Measurements from ENCODE around the gene RPP40.

RPP40 gene

DNA sequence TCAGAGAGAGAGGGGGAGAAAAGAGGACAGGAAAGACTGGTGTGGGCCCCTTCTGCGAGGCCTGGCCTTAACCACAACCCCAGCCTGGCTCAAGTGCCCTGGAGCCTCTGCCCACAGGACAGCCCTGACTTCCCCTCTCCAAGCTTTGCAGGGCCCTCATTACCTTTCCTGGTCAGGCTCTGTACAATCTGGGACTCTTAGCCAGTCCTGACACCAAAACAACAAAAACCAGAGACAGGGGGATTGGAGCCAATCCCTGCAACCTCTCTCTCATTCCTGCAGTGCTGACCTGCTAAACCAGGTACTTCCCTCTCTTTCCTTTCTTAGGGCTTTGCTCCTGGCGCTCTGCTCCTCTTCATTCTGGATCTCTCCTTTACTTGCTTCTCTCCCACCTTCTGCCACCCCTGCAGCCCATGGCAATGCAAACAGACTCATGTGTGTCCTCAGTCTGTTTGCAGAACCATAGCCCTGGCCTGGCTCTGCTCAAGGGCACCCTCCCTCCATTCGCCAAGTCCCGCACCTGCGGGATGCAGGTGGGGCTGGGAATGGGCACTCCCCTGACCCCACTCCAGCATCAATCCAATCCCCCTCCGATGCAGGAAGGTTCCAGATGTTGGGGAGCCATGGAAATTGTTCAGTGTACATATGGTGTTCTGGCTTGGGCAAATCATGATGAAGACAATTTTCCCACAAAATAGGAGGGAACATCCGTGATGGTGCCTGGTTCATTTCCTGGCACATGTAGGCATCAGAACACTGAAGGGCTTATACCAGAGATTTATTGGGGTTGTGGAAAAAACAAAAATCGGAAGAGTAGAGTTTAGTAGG is 38.1 kb downstream of the RPP40 start:
- no peak overlapping the region for H3K9ac ChIP-seq (ENCODE audit: low read depth, low read length)
- H3K79me2 ChIP-seq (ENCODE audit: insufficient read depth, low read length): no peaks in the 10 kb centered on the region
- DNase-seq: no peak
- H3K9me3 ChIP-seq (ENCODE audit: insufficient read depth, low read length, severe bottlenecking): no peaks in the 10 kb centered on the region
- no peaks in the 10 kb centered on the region for H4K20me1 ChIP-seq (ENCODE audit: insufficient read depth, low read length)
- ATAC-seq (ENCODE audit: insufficient read depth, low read depth): no peak
- no peak overlapping the region for H3K27ac ChIP-seq (ENCODE audit: low read length)
- H3K4me1 ChIP-seq (ENCODE audit: insufficient read depth, low read length): no peaks in the 10 kb centered on the region
- H2AFZ ChIP-seq (ENCODE audit: low read depth, low read length): no peak overlapping the region
- TF ChIP-seq EZH2 (IDR thresholded peaks at IDR 0.05; ENCODE audit: borderline replicate concordance, low read depth, low read length, severe bottlenecking) (no peak), CTCF (IDR thresholded peaks at IDR 0.05; ENCODE audit: borderline replicate concordance, extremely low read depth, low read length, poor library complexity, severe bottlenecking) (no peak)
- H3K4me3 ChIP-seq (ENCODE audit: low read depth in 1 of 2, low read length in 2 of 2): no peak overlapping the region
- H3K36me3 ChIP-seq (ENCODE audit: insufficient read depth, low read length): no peaks in the 10 kb centered on the region
- peaks cover 4% of the 10 kb centered on the region for H3K27me3 ChIP-seq (ENCODE audit: insufficient read depth, low read length, poor library complexity)
- H3K4me2 ChIP-seq (ENCODE audit: insufficient read depth, low read length): no peak overlapping the region

- no peaks in the 10 kb centered on the region for H3K4me1 ChIP-seq (ENCODE audit: insufficient read depth, low read length)
- no peak overlapping the region for H3K9ac ChIP-seq (ENCODE audit: low read depth, low read length)
- no peak overlapping the region for H3K4me3 ChIP-seq (ENCODE audit: low read depth in 1 of 2, low read length in 2 of 2)
- H3K27me3 ChIP-seq (ENCODE audit: insufficient read depth, low read length, poor library complexity): peaks cover 2% of the 10 kb centered on the region
- H3K9me3 ChIP-seq (ENCODE audit: insufficient read depth, low read length, severe bottlenecking): no peaks in the 10 kb centered on the region
- H3K36me3 ChIP-seq (ENCODE audit: insufficient read depth, low read length): no peaks in the 10 kb centered on the region
- H3K4me2 ChIP-seq (ENCODE audit: insufficient read depth, low read length): no peak overlapping the region
- no peak overlapping the region for H3K27ac ChIP-seq (ENCODE audit: low read length)
- H3K79me2 ChIP-seq (ENCODE audit: insufficient read depth, low read length): no peaks in the 10 kb centered on the region
- no peak for TF ChIP-seq CTCF (IDR thresholded peaks at IDR 0.05; ENCODE audit: borderline replicate concordance, extremely low read depth, low read length, poor library complexity, severe bottlenecking)
- TF ChIP-seq EZH2 (IDR thresholded peaks at IDR 0.05; ENCODE audit: borderline replicate concordance, low read depth, low read length, severe bottlenecking): no peak
- no peak for ATAC-seq (ENCODE audit: insufficient read depth, low read depth)
- H2AFZ ChIP-seq (ENCODE audit: low read depth, low read length): no peak overlapping the region
- H4K20me1 ChIP-seq (ENCODE audit: insufficient read depth, low read length): no peaks in the 10 kb centered on the region
- no peak for DNase-seq
Measured at GRCh38 chr6:4964675-4965561, 38.9 kb downstream of the RPP40 start.

- DNase-seq: no peak
Measured at GRCh38 chr6:4962905-4963304, 40.9 kb downstream of the RPP40 start.

More at GRCh38 chr6:4962905-4963304, 40.9 kb downstream of the RPP40 start:
- no peak overlapping the region for H3K27ac ChIP-seq (ENCODE audit: low read length)
- no peaks in the 10 kb centered on the region for H3K4me1 ChIP-seq (ENCODE audit: insufficient read depth, low read length)
- no peak overlapping the region for H3K4me2 ChIP-seq (ENCODE audit: insufficient read depth, low read length)
- ATAC-seq (ENCODE audit: insufficient read depth, low read depth): no peak
- no peaks in the 10 kb centered on the region for H3K27me3 ChIP-seq (ENCODE audit: insufficient read depth, low read length, poor library complexity)
- H3K36me3 ChIP-seq (ENCODE audit: insufficient read depth, low read length): no peaks in the 10 kb centered on the region
- H3K9ac ChIP-seq (ENCODE audit: low read depth, low read length): no peak overlapping the region
- no peaks in the 10 kb centered on the region for H3K79me2 ChIP-seq (ENCODE audit: insufficient read depth, low read length)
- no peak overlapping the region for H3K4me3 ChIP-seq (ENCODE audit: low read depth in 1 of 2, low read length in 2 of 2)
- H2AFZ ChIP-seq (ENCODE audit: low read depth, low read length): no peak overlapping the region
- H3K9me3 ChIP-seq (ENCODE audit: insufficient read depth, low read length, severe bottlenecking): no peaks in the 10 kb centered on the region
- no peaks in the 10 kb centered on the region for H4K20me1 ChIP-seq (ENCODE audit: insufficient read depth, low read length)
- no peak for TF ChIP-seq EZH2 (IDR thresholded peaks at IDR 0.05; ENCODE audit: borderline replicate concordance, low read depth, low read length, severe bottlenecking)
